Heart left ventricle (tissue), 16 donors: ENCODE results near the gene FADS6. TPM values are rescaled to one million over a fixed set of nuclear protein-coding genes. Genes with fewer than 3 reads are reported as not detected.
"Not testable (repeated sequence)": the region's sequence is repeated elsewhere in the genome, so short reads cannot be mapped to it uniquely, and the experiment has no call there.

ENCODE experiments used
- ATAC-seq, 4 donors: fragments of 200-7000 bp; cut with Tn5 transposase; one replicate each; pipeline ENCODE4 v1.9.1; 2020 to 2022; ENCODE audit warnings: moderate library complexity in 4 of 4, mild to moderate bottlenecking in 3 of 4, moderate number of reproducible peaks in 1 of 4
- DNase-seq, 5 donors: peaks; one replicate each; pipeline ENCODE4 v3.0.0-alpha.2; 2020
- H3K27ac ChIP-seq, 12 donors: fragments of 200-600 bp; sonication (generic) in 4 of 12; one replicate each; pipeline versions ENCODE4 v1.5.0 to v1.8.0; 2016 to 2022; ENCODE audit warnings: mild to moderate bottlenecking in 2 of 12
- H3K27me3 ChIP-seq, 9 donors: fragments of 200-600 bp; sonication (generic) in 2 of 9; one replicate each; pipeline versions ENCODE4 v1.5.1 to v1.8.0; 2016 to 2022; ENCODE audit warnings: mild to moderate bottlenecking in 3 of 9
- H3K36me3 ChIP-seq, 9 donors: fragments of 200-600 bp; sonication (generic) in 2 of 9; one replicate each; pipeline versions ENCODE4 v1.5.0 to v1.8.0; 2018 to 2022; ENCODE audit warnings: mild to moderate bottlenecking in 2 of 9
- H3K4me1 ChIP-seq, 12 donors: fragments of 200-600 bp; sonication (generic) in 4 of 12; one replicate each; pipeline versions ENCODE4 v1.5.0 to v1.8.0; 2016 to 2022; ENCODE audit warnings: mild to moderate bottlenecking in 3 of 12
- H3K4me3 ChIP-seq, 12 donors: fragments of 200-600 bp; sonication (generic) in 4 of 12; one replicate each; pipeline versions ENCODE4 v1.5.0 to v1.8.0; 2017 to 2022; ENCODE audit warnings: mild to moderate bottlenecking in 9 of 12, moderate library complexity in 4 of 12
- H3K9me3 ChIP-seq, 12 donors: fragments of 200-600 bp; sonication (generic) in 4 of 12; one replicate each; pipeline versions ENCODE4 v1.5.0 to v1.8.0; 2016 to 2022; ENCODE audit warnings: mild to moderate bottlenecking in 1 of 12
- CTCF ChIP-seq, 12 donors: fragments of 200-600 bp; sonication (generic) in 4 of 12; IDR thresholded peaks; one replicate each; pipeline versions ENCODE4 v1.5.0 to v1.8.0; 2018 to 2022; ENCODE audit warnings: antibody characterized with exemption in 12 of 12, mild to moderate bottlenecking in 5 of 12
- POLR2A ChIP-seq, 2 donors: fragments of 450-650 bp; IDR thresholded peaks; one replicate each; pipeline ENCODE4 v1.6.1; 2017; ENCODE audit warnings: antibody characterized with exemption in 2 of 2, mild to moderate bottlenecking in 2 of 2, moderate library complexity in 2 of 2
- WGBS, 4 donors: extraction: QIAGEN DNeasy Blood & Tissue Kit in 2 of 4; methylation state at CpG; one replicate each; pipeline versions ENCODE4 v1.1.5 to v1.1.7; 2013 to 2018; 5-methylcytosine and 5-hydroxymethylcytosine counted together
- intact Hi-C, 10 donors: fragments of 100-400 bp; cut with DNase I; formaldehyde crosslinking; loops; one replicate each; pipeline versions ENCODE4 v1.11.1 to v1.14.2; 2022
- polyA plus RNA-seq, 2 donors: library from polyadenylated mRNA; stranded (reverse); fragments of 200-250 nt; gene quantifications; one replicate each; pipeline ENCODE4 v1.2.3, GENCODE V29; 2013
- total RNA-seq, 9 donors: library from RNA; depleted of rRNA in 2 of 9; stranded (reverse); fragments of >200 nt in 2 of 9; fragmentation: NEBNext Ultra II Directional in 3 of 9; extraction: Animal tissue kit (Norgen Biotek cat#: 25700) in 3 of 9; gene quantifications; one replicate each; pipeline versions ENCODE4 v1.1.0 to v1.2.4, GENCODE V29; 2016 to 2023
- donor health status: ischemic (EF 13 %, LVEDD 7.1; RV severe dilation, severe dysfunction).
- donor health status: healthy with polysubstance abuse.
- donor health status: DM: no; HTN: yes; CAD: no.
- donor health status: DM: no; HTN: no; CAD: no.
- donor health status: ischemic (EF 25% LVEDD 6.9; RV normal size, moderate dysfunction).
- donor health status: ischemic (EF 25% LVEDD 5.7; RV mildly dilated, moderate dysfunction).
- donor health status: healthy.
- donor health status: DM: yes; HTN: yes; CAD: no.
- donor health status: ischemic (EF 35%, LVEDD 5.7; RV mildly dilated, moderate dysfunction).
- donor health status: nonischemic (EF 11% LVEDD 7.7; RV severe dilation, severe dysfunction).
- donor health status: DM: yes; HTN: yes; CAD: no.
- donor health status: PGD.
- donor health status: ischemic (EF 29% LVEDD 5.4; RV normal size, mild dysfunction).
- donor health status: nonischemic (EF 23%, LVEDD 6.1; RV moderate dilation, normal function).

The FADS6 gene
- total and polyA plus RNA-seq, 11 donors = not detected

- no peak overlapping the region for H3K4me3 ChIP-seq
- no peaks in the 10 kb centered on the region for H3K9me3 ChIP-seq
- no peaks in the 10 kb centered on the region for H3K36me3 ChIP-seq
- ATAC-seq (no peak), DNase-seq (peak in 1 of 5 donors; percentile 33)
- TF ChIP-seq CTCF (IDR thresholded peaks at IDR 0.05) (no peak), POLR2A (IDR thresholded peaks at IDR 0.05) (no peak)
- H3K27me3 ChIP-seq = peaks cover 0 to 16% (median 3%) of the 10 kb centered on the region in 9 donors
- H3K27ac ChIP-seq = no peak overlapping the region
- intact Hi-C loops = no loop called here
- H3K4me1 ChIP-seq = no peaks in the 10 kb centered on the region
- WGBS, 4 donors = 93 to 96% (median 95%) methylated on average over 7 to 34 of the region's 34 CpGs
Measured at GRCh38 chr17:74907012-74907411, 13.6 kb upstream of the FADS6 start.

- H3K4me1 ChIP-seq, ATAC-seq, H3K27ac ChIP-seq, H3K36me3 ChIP-seq, intact Hi-C loops, H3K9me3 ChIP-seq, H3K4me3 ChIP-seq, DNase-seq: not testable (repeated sequence)
- 66 to 76% (median 71%) methylated on average over 6 of the region's 6 CpGs for WGBS, 4 donors
- H3K27me3 ChIP-seq = peaks cover 0 to 17% (median 3%) of the 10 kb centered on the region in 9 donors
Measured at GRCh38 chr17:74906214-74906793, 12.9 kb upstream of the FADS6 start.

- ATAC-seq (no peak), DNase-seq (no peak)
- intact Hi-C loops = no loop called here
- Histone ChIP-seq H3K9me3 (no peaks in the 10 kb centered on the region), H3K27ac (no peak overlapping the region), H3K27me3 (peaks cover 0 to 18% (median 3%) of the 10 kb centered on the region in 9 donors), H3K4me1 (no peaks in the 10 kb centered on the region), H3K4me3 (no peak overlapping the region), H3K36me3 (no peaks in the 10 kb centered on the region)
- TF ChIP-seq CTCF (IDR thresholded peaks at IDR 0.05) (no peak), POLR2A (IDR thresholded peaks at IDR 0.05) (no peak)
- WGBS, 4 donors = 76 to 80% (median 77%) methylated on average over 6 to 7 of the region's 7 CpGs
Measured at GRCh38 chr17:74904687-74905409, 11.4 kb upstream of the FADS6 start.

- no peak overlapping the region for H3K4me3 ChIP-seq
- no peaks in the 10 kb centered on the region for H3K36me3 ChIP-seq
- peaks cover 0 to 18% (median 3%) of the 10 kb centered on the region in 9 donors for H3K27me3 ChIP-seq
- no peaks in the 10 kb centered on the region for H3K9me3 ChIP-seq
- no peaks in the 10 kb centered on the region for H3K4me1 ChIP-seq
- TF ChIP-seq CTCF (IDR thresholded peaks at IDR 0.05) = no peak
- TF ChIP-seq POLR2A (IDR thresholded peaks at IDR 0.05) = no peak
- intact Hi-C loops = no loop called here
- ATAC-seq (no peak), DNase-seq (no peak)
- WGBS, 4 donors = 68 to 74% (median 72%) methylated on average over 5 to 6 of the region's 6 CpGs
- H3K27ac ChIP-seq = no peak overlapping the region
Measured at GRCh38 chr17:74903671-74904070, 10.2 kb upstream of the FADS6 start.
